Body of pancreas (tissue), 4 donors: ENCODE data around the gene RPL4.

Experiments
- POLR2A ChIP-seq, 3 donors: fragments of 450-650 bp; IDR thresholded peaks; one replicate each; pipeline ENCODE4 v1.6.1; 2016; ENCODE audit warnings: antibody characterized with exemption in 3 of 3, mild to moderate bottlenecking in 2 of 3
- TF ChIP-seq, protein P1 (sequence below), 7 experiments: fragments of 450-650 bp in 4 of 7; fragments of 200-600 bp in 3 of 7; sonication (generic) in 3 of 7; IDR thresholded peaks; one replicate each; pipeline ENCODE4 v1.5.1; 2016 to 2019; ENCODE audit warnings: antibody characterized with exemption in 7 of 7

DNA sequence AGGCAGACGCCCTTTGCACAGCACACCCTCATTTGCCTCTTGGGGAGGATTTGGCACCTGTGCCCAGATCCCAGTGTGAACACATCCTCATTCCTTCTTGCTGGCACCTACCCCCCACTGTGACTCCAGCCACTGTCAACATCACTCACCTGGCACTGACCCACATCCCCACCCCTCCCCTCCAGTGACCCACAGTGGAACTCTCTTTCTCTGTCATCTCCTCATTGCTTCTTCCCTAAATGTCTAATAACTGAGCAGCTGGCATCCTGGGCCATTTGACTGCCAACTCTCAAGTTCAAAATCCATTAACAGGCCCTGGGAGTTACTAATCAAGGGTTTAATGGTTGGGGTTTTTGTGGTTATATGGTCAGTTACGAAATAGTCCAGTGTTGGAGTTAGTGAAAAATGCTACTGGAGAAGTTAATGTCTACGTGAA is 21.5 kb downstream of the RPL4 start:
- TF ChIP-seq POLR2A (IDR thresholded peaks at IDR 0.05), result no peak
- TF ChIP-seq, protein P1, sequence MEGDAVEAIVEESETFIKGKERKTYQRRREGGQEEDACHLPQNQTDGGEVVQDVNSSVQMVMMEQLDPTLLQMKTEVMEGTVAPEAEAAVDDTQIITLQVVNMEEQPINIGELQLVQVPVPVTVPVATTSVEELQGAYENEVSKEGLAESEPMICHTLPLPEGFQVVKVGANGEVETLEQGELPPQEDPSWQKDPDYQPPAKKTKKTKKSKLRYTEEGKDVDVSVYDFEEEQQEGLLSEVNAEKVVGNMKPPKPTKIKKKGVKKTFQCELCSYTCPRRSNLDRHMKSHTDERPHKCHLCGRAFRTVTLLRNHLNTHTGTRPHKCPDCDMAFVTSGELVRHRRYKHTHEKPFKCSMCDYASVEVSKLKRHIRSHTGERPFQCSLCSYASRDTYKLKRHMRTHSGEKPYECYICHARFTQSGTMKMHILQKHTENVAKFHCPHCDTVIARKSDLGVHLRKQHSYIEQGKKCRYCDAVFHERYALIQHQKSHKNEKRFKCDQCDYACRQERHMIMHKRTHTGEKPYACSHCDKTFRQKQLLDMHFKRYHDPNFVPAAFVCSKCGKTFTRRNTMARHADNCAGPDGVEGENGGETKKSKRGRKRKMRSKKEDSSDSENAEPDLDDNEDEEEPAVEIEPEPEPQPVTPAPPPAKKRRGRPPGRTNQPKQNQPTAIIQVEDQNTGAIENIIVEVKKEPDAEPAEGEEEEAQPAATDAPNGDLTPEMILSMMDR (IDR thresholded peaks at IDR 0.05), result no peak
